Subcutaneous abdominal adipose tissue (tissue), 5 donors: Measurements from ENCODE around the gene IFI44.
A peak's percentile ranks its signal among the peaks of the same experiment; 100 is the strongest.

Experiments
- H3K27ac ChIP-seq: one replicate; pipeline ENCODE4 v1.7.0; 2013; ENCODE audit warnings: low read depth, mild to moderate bottlenecking, inconsistent platforms, low read length, moderate library complexity
- H3K27me3 ChIP-seq, 5 donors: one replicate each; pipeline ENCODE4 v1.7.0; 2013; ENCODE audit warnings: low read length in 5 of 5, inconsistent platforms in 1 of 5; ENCODE audit not compliant: control insufficient read depth in 5 of 5, insufficient read depth in 4 of 5
- H3K36me3 ChIP-seq, 5 donors: one replicate each; pipeline ENCODE4 v1.7.0; 2013; ENCODE audit warnings: low read length in 5 of 5; ENCODE audit not compliant: control insufficient read depth in 5 of 5, insufficient read depth in 5 of 5
- H3K4me1 ChIP-seq, 5 donors: one replicate each; pipeline ENCODE4 v1.7.0; 2013; ENCODE audit warnings: low read length in 5 of 5, mild to moderate bottlenecking in 3 of 5, moderate library complexity in 1 of 5; ENCODE audit not compliant: control insufficient read depth in 5 of 5, insufficient read depth in 5 of 5
- H3K4me3 ChIP-seq, 5 donors: one replicate each; pipeline ENCODE4 v1.7.0; 2013; ENCODE audit warnings: low read length in 5 of 5, low read depth in 1 of 5
- H3K9ac ChIP-seq, 5 donors: one replicate each; pipeline ENCODE4 v1.7.0; 2013; ENCODE audit warnings: low read length in 5 of 5, mild to moderate bottlenecking in 4 of 5, moderate library complexity in 3 of 5
- H3K9me3 ChIP-seq, 5 donors: one replicate each; pipeline ENCODE4 v1.7.0; 2013; ENCODE audit warnings: low read length in 5 of 5; ENCODE audit not compliant: control insufficient read depth in 5 of 5
- donor health status: healthy.
- donor health status: healthy.
- donor health status: healthy.
- donor health status: healthy.
- donor health status: healthy.

The IFI44 gene

GRCh38 chr1:78672428-78672827 is 22.8 kb downstream of the IFI44 start:
- no peaks in the 10 kb centered on the region for H3K36me3 ChIP-seq
- no peaks in the 10 kb centered on the region for H3K27me3 ChIP-seq
- no peak overlapping the region for H3K9ac ChIP-seq
- no peak overlapping the region for H3K27ac ChIP-seq
- no peaks in the 10 kb centered on the region for H3K9me3 ChIP-seq
- H3K4me3 ChIP-seq: no peak overlapping the region
- H3K4me1 ChIP-seq: no peaks in the 10 kb centered on the region

- Histone ChIP-seq H3K27me3 (no peaks in the 10 kb centered on the region), H3K36me3 (no peaks in the 10 kb centered on the region), H3K9ac (no peak overlapping the region), H3K9me3 (no peaks in the 10 kb centered on the region), H3K4me1 (no peaks in the 10 kb centered on the region), H3K4me3 (no peak overlapping the region), H3K27ac (no peak overlapping the region)
Observed at GRCh38 chr1:78673120-78673519, 23.5 kb downstream of the IFI44 start.

DNA sequence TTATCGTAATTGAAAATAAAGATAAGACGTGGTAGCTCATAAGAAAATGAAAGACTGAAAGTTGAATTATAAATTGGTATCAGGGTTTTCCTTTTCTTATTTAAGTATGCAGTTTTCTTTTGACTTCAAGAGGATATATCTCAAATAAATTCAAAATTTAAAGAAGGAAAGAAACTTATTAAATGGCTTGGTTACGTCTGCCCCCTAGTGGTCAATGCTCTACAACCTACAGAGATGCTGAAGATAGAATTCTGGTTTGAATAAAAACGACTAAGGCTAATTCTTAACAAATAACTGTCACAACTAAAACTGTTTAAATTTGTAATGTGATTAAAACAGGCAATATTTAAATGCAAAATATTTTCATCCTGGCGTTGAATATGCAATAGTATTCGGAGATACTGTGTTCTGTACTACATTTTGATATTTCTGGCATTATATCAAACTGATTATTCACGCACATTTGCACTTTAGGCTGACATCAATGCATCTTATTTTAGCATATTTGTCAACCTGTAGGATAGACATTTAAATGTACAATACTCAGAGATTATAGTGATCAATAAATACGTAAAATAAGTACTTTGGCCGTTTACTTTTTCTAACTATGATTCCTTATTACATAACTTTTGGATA is 26.8 kb downstream of the IFI44 start:
- Histone ChIP-seq H3K9me3 (no peaks in the 10 kb centered on the region), H3K4me3 (no peak overlapping the region), H3K27me3 (no peaks in the 10 kb centered on the region), H3K27ac (no peak overlapping the region), H3K36me3 (no peaks in the 10 kb centered on the region), H3K9ac (no peak overlapping the region), H3K4me1 (no peaks in the 10 kb centered on the region)

- H3K9me3 ChIP-seq: no peaks in the 10 kb centered on the region
- no peaks in the 10 kb centered on the region for H3K36me3 ChIP-seq
- H3K4me3 ChIP-seq: no peak overlapping the region
- H3K27me3 ChIP-seq: no peaks in the 10 kb centered on the region
- no peak overlapping the region for H3K9ac ChIP-seq
- no peak overlapping the region for H3K27ac ChIP-seq
- no peaks in the 10 kb centered on the region for H3K4me1 ChIP-seq
Observed at GRCh38 chr1:78676993-78677392, 27.4 kb downstream of the IFI44 start.

DNA sequence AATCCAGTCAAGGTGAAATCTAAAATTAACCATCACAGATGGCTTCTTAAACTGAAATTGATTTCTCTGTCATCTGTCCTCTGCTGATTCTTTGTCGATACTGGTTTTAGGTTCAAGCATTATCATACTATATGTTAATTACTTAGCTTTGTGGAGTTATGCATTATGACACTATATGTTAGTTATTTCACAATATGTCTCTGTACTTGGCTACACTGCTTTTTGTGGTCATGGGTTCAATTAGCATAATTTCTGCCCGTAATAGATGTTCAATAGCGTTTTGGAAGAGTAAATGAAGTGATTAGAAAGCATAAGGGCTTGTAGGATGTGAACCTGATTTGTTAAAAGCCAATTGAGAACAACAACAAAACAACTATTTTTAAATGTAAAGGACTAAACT is 28.2 kb downstream of the IFI44 start:
- no peaks in the 10 kb centered on the region for H3K4me1 ChIP-seq
- H3K4me3 ChIP-seq: peak overlapping the region in 1 of 5 donors; percentile 24
- H3K9me3 ChIP-seq: no peaks in the 10 kb centered on the region
- no peak overlapping the region for H3K9ac ChIP-seq
- H3K36me3 ChIP-seq: no peaks in the 10 kb centered on the region
- no peaks in the 10 kb centered on the region for H3K27me3 ChIP-seq
- no peak overlapping the region for H3K27ac ChIP-seq

GRCh38 chr1:78678324-78678723 is 28.7 kb downstream of the IFI44 start:
- Histone ChIP-seq H3K4me1 (no peaks in the 10 kb centered on the region), H3K9ac (no peak overlapping the region), H3K4me3 (peak overlapping the region in 1 of 5 donors; percentile 24), H3K27ac (no peak overlapping the region), H3K36me3 (no peaks in the 10 kb centered on the region), H3K27me3 (no peaks in the 10 kb centered on the region), H3K9me3 (no peaks in the 10 kb centered on the region)

GRCh38 chr1:78681265-78681664 is 31.6 kb downstream of the IFI44 start:
- Histone ChIP-seq H3K9me3 (no peaks in the 10 kb centered on the region), H3K4me1 (no peaks in the 10 kb centered on the region), H3K4me3 (no peak overlapping the region), H3K9ac (no peak overlapping the region), H3K27me3 (no peaks in the 10 kb centered on the region), H3K27ac (no peak overlapping the region), H3K36me3 (no peaks in the 10 kb centered on the region)

GRCh38 chr1:78682496-78682895 is 32.9 kb downstream of the IFI44 start:
- H3K27ac ChIP-seq: no peak overlapping the region
- no peaks in the 10 kb centered on the region for H3K9me3 ChIP-seq
- H3K4me3 ChIP-seq: no peak overlapping the region
- no peaks in the 10 kb centered on the region for H3K36me3 ChIP-seq
- no peaks in the 10 kb centered on the region for H3K4me1 ChIP-seq
- no peak overlapping the region for H3K9ac ChIP-seq
- H3K27me3 ChIP-seq: no peaks in the 10 kb centered on the region

GRCh38 chr1:78683079-78683478 is 33.4 kb downstream of the IFI44 start:
- H3K27me3 ChIP-seq: no peaks in the 10 kb centered on the region
- no peaks in the 10 kb centered on the region for H3K36me3 ChIP-seq
- no peaks in the 10 kb centered on the region for H3K4me1 ChIP-seq
- H3K9me3 ChIP-seq: no peaks in the 10 kb centered on the region
- no peak overlapping the region for H3K4me3 ChIP-seq
- no peak overlapping the region for H3K27ac ChIP-seq
- H3K9ac ChIP-seq: no peak overlapping the region

GRCh38 chr1:78687315-78687714 is 37.7 kb downstream of the IFI44 start:
- Histone ChIP-seq H3K9ac (no peak overlapping the region), H3K27me3 (no peaks in the 10 kb centered on the region), H3K27ac (no peak overlapping the region), H3K4me1 (no peaks in the 10 kb centered on the region), H3K9me3 (no peaks in the 10 kb centered on the region), H3K4me3 (no peak overlapping the region), H3K36me3 (no peaks in the 10 kb centered on the region)

DNA sequence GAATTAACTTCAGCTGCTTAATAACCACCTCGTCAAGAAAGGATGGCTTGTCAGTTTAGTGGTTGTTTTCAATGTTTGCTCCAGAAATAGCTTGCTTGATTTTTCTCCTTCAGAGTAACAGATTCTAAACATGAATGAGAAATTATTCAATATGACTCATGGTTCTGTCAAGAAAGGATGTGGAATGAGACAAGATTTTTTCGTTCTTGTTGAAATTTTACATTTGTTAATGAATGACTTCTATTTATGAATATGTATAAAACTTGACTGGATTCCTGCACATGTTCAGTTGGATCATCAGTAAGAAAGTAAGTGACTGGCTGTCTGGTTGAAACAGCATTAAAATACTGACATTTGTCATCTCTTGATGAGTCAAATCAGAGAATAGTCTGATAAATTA is 38.3 kb downstream of the IFI44 start:
- Histone ChIP-seq H3K9ac (no peak overlapping the region), H3K4me1 (no peaks in the 10 kb centered on the region), H3K9me3 (no peaks in the 10 kb centered on the region), H3K27ac (no peak overlapping the region), H3K4me3 (no peak overlapping the region), H3K36me3 (no peaks in the 10 kb centered on the region), H3K27me3 (no peaks in the 10 kb centered on the region)
